Esophagus squamous epithelium (tissue), 5 donors: ENCODE data around the gene CTDNEP1. TPM values are rescaled to one million over a fixed set of nuclear protein-coding genes. Genes with fewer than 3 reads are reported as not detected.

ENCODE experiments used
- DNase-seq: peaks from one replicate; lab custom pipeline; 2025; lab: John Stamatoyannopoulos, UW
- H3K27ac ChIP-seq, 4 donors: fragments of 200-600 bp; sonication (generic); one replicate each; pipeline ENCODE4 v1.5.1; 2016 to 2019; ENCODE audit warnings: mild to moderate bottlenecking in 1 of 4
- H3K27me3 ChIP-seq, 4 donors: fragments of 200-600 bp; sonication (generic); 1 replicate in 3 of 4; 2 replicates in 1 of 4; pipeline versions ENCODE4 v1.5.1 to v1.6.0; 2017 to 2021; ENCODE audit warnings: antibody characterized with exemption in 1 of 4
- H3K36me3 ChIP-seq, 3 donors: fragments of 200-600 bp; sonication (generic); one replicate each; pipeline ENCODE4 v1.5.1; 2016 to 2019
- H3K4me1 ChIP-seq, 3 donors: fragments of 200-600 bp; sonication (generic); one replicate each; pipeline ENCODE4 v1.5.1; 2017 to 2019
- H3K4me3 ChIP-seq, 4 donors: fragments of 200-600 bp; sonication (generic); 1 replicate in 3 of 4; 2 replicates in 1 of 4; pipeline ENCODE4 v1.5.1; 2016 to 2019; ENCODE audit warnings: mild to moderate bottlenecking in 2 of 4, moderate library complexity in 1 of 4
- H3K9me3 ChIP-seq, 3 donors: fragments of 200-600 bp; sonication (generic); one replicate each; pipeline ENCODE4 v1.5.1; 2016 to 2019
- CTCF ChIP-seq, 6 experiments: fragments of 450-650 bp in 4 of 6; fragments of 200-600 bp in 2 of 6; sonication (generic) in 2 of 6; IDR thresholded peaks; one replicate each; pipeline ENCODE4 v1.5.1; 2016 to 2019; ENCODE audit warnings: antibody characterized with exemption in 6 of 6, mild to moderate bottlenecking in 4 of 6, moderate library complexity in 4 of 6
- POLR2A ChIP-seq, 4 donors: fragments of 450-650 bp; IDR thresholded peaks; one replicate each; pipeline ENCODE4 v1.6.1; 2017; ENCODE audit warnings: antibody characterized with exemption in 4 of 4, mild to moderate bottlenecking in 4 of 4, moderate library complexity in 3 of 4
- WGBS, 2 donors: methylation state at CpG; one replicate each; pipeline ENCODE4 v1.1.5; 2018; 5-methylcytosine and 5-hydroxymethylcytosine counted together
- intact Hi-C: fragments of 100-400 bp; cut with DNase I; formaldehyde crosslinking; loops from one replicate; pipeline ENCODE4 v1.15.0; 2022
- total RNA-seq, 4 donors: library from RNA; depleted of rRNA; stranded (reverse); fragments of >200 nt; gene quantifications; one replicate each; pipeline ENCODE4 v1.1.0, GENCODE V29; 2016
- donor health status: DM: yes; HTN: yes; CAD: no.

Gene CTDNEP1
- total RNA-seq, 4 donors from 2014 or later: 42.0 to 52.1 (median 47.8) TPM

- intact Hi-C loops: no loop called here
- Histone ChIP-seq H3K27me3 (no peaks in the 10 kb centered on the region), H3K4me3 (no peak overlapping the region), H3K9me3 (no peaks in the 10 kb centered on the region), H3K4me1 (peaks cover 3 to 38% (median 10%) of the 10 kb centered on the region in 3 donors), H3K36me3 (no peaks in the 10 kb centered on the region), H3K27ac (no peak overlapping the region)
- 83 to 92% methylated on average over 8 of the region's 9 CpGs for WGBS, 2 donors
- DNase-seq: no peak
- TF ChIP-seq POLR2A (IDR thresholded peaks at IDR 0.05) (no peak), CTCF (IDR thresholded peaks at IDR 0.05) (no peak)
Measured at GRCh38 chr17:7208754-7209460, 42.6 kb downstream of the CTDNEP1 start.

GRCh38 chr17:7208027-7208571 is 43.4 kb downstream of the CTDNEP1 start:
- intact Hi-C loops: no loop called here
- H3K36me3 ChIP-seq: peaks cover 0 to 7% (median 3%) of the 10 kb centered on the region in 3 donors
- no peak overlapping the region for H3K4me3 ChIP-seq
- no peak for TF ChIP-seq CTCF (IDR thresholded peaks at IDR 0.05)
- no peak for TF ChIP-seq POLR2A (IDR thresholded peaks at IDR 0.05)
- 83 to 84% methylated on average over 6 to 8 of the region's 21 CpGs for WGBS, 2 donors
- H3K27me3 ChIP-seq: no peaks in the 10 kb centered on the region
- peaks cover 3 to 31% (median 10%) of the 10 kb centered on the region in 3 donors for H3K4me1 ChIP-seq
- H3K9me3 ChIP-seq: no peaks in the 10 kb centered on the region
- no peak for DNase-seq
- H3K27ac ChIP-seq: no peak overlapping the region

GRCh38 chr17:7207120-7208001 is 44.2 kb downstream of the CTDNEP1 start:
- no peak for DNase-seq
- intact Hi-C loops: no loop called here
- no peaks in the 10 kb centered on the region for H3K27me3 ChIP-seq
- no peak overlapping the region for H3K4me3 ChIP-seq
- H3K4me1 ChIP-seq: peaks cover 3 to 31% (median 10%) of the 10 kb centered on the region in 3 donors
- TF ChIP-seq CTCF (IDR thresholded peaks at IDR 0.05) (no peak), POLR2A (IDR thresholded peaks at IDR 0.05) (no peak)
- H3K36me3 ChIP-seq: peaks cover 0 to 15% (median 7%) of the 10 kb centered on the region in 3 donors
- no peaks in the 10 kb centered on the region for H3K9me3 ChIP-seq
- H3K27ac ChIP-seq: no peak overlapping the region
- 77 to 87% methylated on average over 17 to 20 of the region's 24 CpGs for WGBS, 2 donors

GRCh38 chr17:7205561-7205960 is 46.0 kb downstream of the CTDNEP1 start:
- intact Hi-C loops: no loop called here
- TF ChIP-seq POLR2A (IDR thresholded peaks at IDR 0.05): no peak
- TF ChIP-seq CTCF (IDR thresholded peaks at IDR 0.05): no peak
- Histone ChIP-seq H3K4me1 (peaks cover 3 to 19% (median 7%) of the 10 kb centered on the region in 3 donors), H3K4me3 (peak overlapping the region in 3 of 4 donors; percentile 52 to 66 (median 52)), H3K9me3 (no peaks in the 10 kb centered on the region), H3K27me3 (no peaks in the 10 kb centered on the region), H3K27ac (peak overlapping the region; percentile 53 to 79 (median 74)), H3K36me3 (peaks cover 0 to 28% (median 7%) of the 10 kb centered on the region in 3 donors)
- 50 to 62% methylated on average over 15 of the region's 15 CpGs for WGBS, 2 donors
- DNase-seq: no peak
